ENCODE measurements around the gene SHROOM2. TPM values are rescaled to one million over a fixed set of nuclear protein-coding genes. Genes with fewer than 3 reads are reported as not detected.

Gene SHROOM2
- total and polyA plus RNA-seq, 9 of the 15 experiments (the other 6 are each of a cell fraction or from before 2014, with no cell fraction given) = not detected

DNA sequence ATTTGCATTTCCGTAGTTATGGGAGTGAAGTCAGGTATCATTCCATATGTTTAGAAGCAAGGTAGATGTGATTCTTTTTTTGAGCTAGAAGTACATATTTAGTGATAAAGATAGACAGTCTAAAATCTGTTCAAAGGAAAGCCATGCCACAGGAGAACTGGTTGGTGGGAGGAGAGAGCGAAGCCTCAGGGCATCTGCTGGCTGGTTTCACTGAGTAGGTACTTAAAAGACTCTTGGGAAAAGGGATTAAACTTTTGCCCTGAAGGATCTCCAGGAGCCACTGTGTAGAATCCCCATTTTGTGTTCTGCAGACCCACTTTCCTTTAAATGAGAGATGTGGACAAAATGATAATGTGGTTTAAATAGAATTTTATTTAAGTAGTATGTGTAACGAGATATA, 89.6 kb downstream of the SHROOM2 start:
- no peak for ATAC-seq
- no TSS peak for BruUV-seq (replicated peaks)
- Histone ChIP-seq H3K4me3 (no peak overlapping the region), H3K9me3 (replicated peaks; ENCODE audit: control insufficient read depth, insufficient read depth, low read depth, low read length) (no peaks in the 10 kb centered on the region), H4K20me1 (replicated peaks; ENCODE audit: control insufficient read depth, insufficient read depth, low read length) (no peaks in the 10 kb centered on the region), H3K9ac (ENCODE audit: insufficient read depth in 1 of 2, low read depth in 2 of 2, low read length in 2 of 2) (no peak overlapping the region), H3K27me3 (ENCODE audit: control insufficient read depth in 2 of 2, insufficient read depth in 2 of 2, low read length in 2 of 2) (peaks cover 2 to 23% of the 10 kb centered on the region in 2 experiments; a peak in 3 of 5 replicates), H3K9me1 (ENCODE audit: control insufficient read depth, insufficient read depth, low read length) (no peaks in the 10 kb centered on the region), H2AFZ (ENCODE audit: low read depth, low read length) (no peak overlapping the region), H3K4me2 (ENCODE audit: insufficient read depth, low read length) (no peak overlapping the region), H3K79me2 (ENCODE audit: control insufficient read depth, insufficient read depth, low read length) (no peaks in the 10 kb centered on the region), H3K36me3 (ENCODE audit: control insufficient read depth, insufficient read depth, low read length) (no peaks in the 10 kb centered on the region), H3K4me1 (replicated peaks in 1 of 2; ENCODE audit: control insufficient read depth in 2 of 2, insufficient read depth in 2 of 2, low read length in 2 of 2) (no peaks in the 10 kb centered on the region), H3K27ac (ENCODE audit: extremely low read depth, low read depth, low read length) (no peak overlapping the region)
- CTCF ChIA-PET (ENCODE audit: low intra/inter-chr PET ratio) = interaction anchor here (4.0 kb wide), 1 partner anchor 243 kb away, joined by 42 read pairs; no protein-coding TSS in a partner anchor
- in situ Hi-C loops (cut with MboI) (loop anchor here (25.0 kb wide), 1 partner anchor 236 kb away; no protein-coding TSS in a partner anchor), intact Hi-C loops (cut with micrococcal nuclease) (loop anchor here (2.0 kb wide), 2 partner anchors 91 to 243 kb away; partner anchors contain the start of gene CLDN34)
- POLR2A ChIA-PET = no interaction called here
- FAIRE-seq = no peak
- 6% methylated on average over 3 of the region's 3 CpGs for WGBS (ENCODE audit: insufficient coverage, low coverage, missing lambda C conversion rate)
- TF ChIP-seq TGIF2 (CRISPR knock-in tag; IDR thresholded peaks at IDR 0.05) (no peak), SMARCB1 (IDR thresholded peaks at IDR 0.05; ENCODE audit: insufficient read length, low read depth) (no peak), KHSRP (IDR thresholded peaks at IDR 0.05) (no peak), NR2C2 (CRISPR knock-in tag; IDR thresholded peaks at IDR 0.05) (no peak), NR2C2 (tag; IDR thresholded peaks at IDR 0.05) (no peak)
- TF ChIP-seq, protein P1, sequence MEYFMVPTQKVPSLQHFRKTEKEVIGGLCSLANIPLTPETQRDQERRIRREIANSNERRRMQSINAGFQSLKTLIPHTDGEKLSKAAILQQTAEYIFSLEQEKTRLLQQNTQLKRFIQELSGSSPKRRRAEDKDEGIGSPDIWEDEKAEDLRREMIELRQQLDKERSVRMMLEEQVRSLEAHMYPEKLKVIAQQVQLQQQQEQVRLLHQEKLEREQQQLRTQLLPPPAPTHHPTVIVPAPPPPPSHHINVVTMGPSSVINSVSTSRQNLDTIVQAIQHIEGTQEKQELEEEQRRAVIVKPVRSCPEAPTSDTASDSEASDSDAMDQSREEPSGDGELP (CRISPR knock-in tag; IDR thresholded peaks at IDR 0.05; ENCODE audit: borderline replicate concordance) = no peak
- DNase-seq (ENCODE audit: extremely low read depth in 1 of 4, low spot score in 3 of 4) = no peak
